Keratinocyte (primary cell): ENCODE data around the gene SMDT1.
"Not testable (repeated sequence)": the region's sequence is repeated elsewhere in the genome, so short reads cannot be mapped to it uniquely, and the experiment has no call there.

ENCODE experiments used
- CTCF ChIP-seq, 3 experiments: IDR thresholded peaks in 1 of 3; conservative IDR thresholded peaks in 1 of 3; optimal IDR thresholded peaks in 1 of 3; 2 replicates in 2 of 3; 3 replicates in 1 of 3; pipeline versions ENCODE3 to v1.5.1; 2011; ENCODE audit warnings: low read length in 3 of 3, mild to moderate bottlenecking in 3 of 3, moderate library complexity in 2 of 3, control low read depth in 1 of 3, inconsistent platforms in 1 of 3; ENCODE audit not compliant: insufficient read depth in 2 of 3; ENCODE audit errors: extremely low read depth in 1 of 3
- EZH2 ChIP-seq: IDR thresholded peaks from one replicate; pipeline ENCODE4 v1.6.1; 2012; ENCODE audit warnings: inconsistent platforms, mild to moderate bottlenecking, low read length, moderate library complexity

GRCh38 chr22:42071508-42071907 is 8.0 kb upstream of the SMDT1 start:
- TF ChIP-seq CTCF (optimal IDR thresholded peaks at IDR 0.05 in 1 of 3, IDR thresholded peaks at IDR 0.05 in 1 of 3, conservative IDR thresholded peaks at IDR 0.05 in 1 of 3; ENCODE audit: extremely low read depth in 1 of 3, insufficient read depth in 2 of 3, low read length in 3 of 3); EZH2: not testable (repeated sequence)
